Sigmoid colon (tissue), 4 donors: ENCODE results near the gene SYNDIG1.

Experiments used
- CTCF ChIP-seq, 4 experiments: fragments of 450-650 bp in 3 of 4; fragments of 200-600 bp in 1 of 4; IDR thresholded peaks; one replicate each; pipeline ENCODE4 v1.5.1; 2016 to 2019; ENCODE audit warnings: antibody characterized with exemption in 4 of 4, mild to moderate bottlenecking in 3 of 4, moderate library complexity in 2 of 4
- POLR2AphosphoS5 ChIP-seq, 4 donors: sonication (generic); formaldehyde crosslinking; IDR thresholded peaks; one replicate each; pipeline ENCODE4 v1.6.1; 2017; ENCODE audit warnings: antibody characterized with exemption in 4 of 4

DNA sequence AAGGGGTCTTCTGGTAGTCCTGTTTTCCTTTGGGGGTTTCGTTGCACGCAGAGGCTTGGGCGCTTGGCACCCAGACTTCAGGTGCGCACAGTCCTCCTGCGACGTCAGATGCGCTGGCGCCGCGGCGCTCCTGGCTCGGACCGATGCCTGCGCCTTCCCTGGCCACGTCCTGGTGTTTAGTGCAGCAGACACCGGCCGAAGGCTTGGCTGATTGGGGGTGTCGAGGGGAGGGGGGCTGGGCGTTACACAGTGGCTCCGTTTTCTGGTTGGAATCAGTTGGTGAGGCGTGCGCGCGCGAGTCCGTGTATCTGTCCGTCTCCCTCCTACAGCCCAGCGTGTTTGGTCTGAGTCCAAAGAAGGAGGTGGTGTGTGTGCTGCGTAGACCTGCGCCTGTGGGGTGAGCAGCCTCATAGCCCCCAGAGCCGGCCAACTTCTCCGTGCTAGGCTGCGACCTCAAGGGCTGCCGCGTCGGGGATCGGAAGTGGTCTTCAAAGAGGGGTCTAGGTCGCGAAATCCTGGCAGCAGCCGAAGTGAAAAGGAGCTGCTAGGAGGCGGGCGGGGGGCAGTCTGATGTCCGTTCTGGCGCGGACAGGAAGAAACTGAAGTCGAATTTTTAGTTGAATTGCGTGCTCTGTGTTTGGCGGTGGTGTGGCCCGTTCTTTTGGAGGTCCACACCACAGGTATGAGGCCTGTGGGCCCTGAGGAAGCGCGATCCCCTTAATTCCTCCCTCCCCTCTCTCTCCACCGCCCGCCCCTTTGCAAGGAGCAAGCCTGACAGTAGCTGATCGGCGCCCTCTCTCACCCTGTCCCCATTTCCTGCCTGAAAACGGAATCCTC, 1.5 kb downstream of the SYNDIG1 start:
- TF ChIP-seq CTCF (IDR thresholded peaks at IDR 0.05): no peak
- no peak for TF ChIP-seq POLR2AphosphoS5 (IDR thresholded peaks at IDR 0.05)
